SW480 (cell line): ENCODE data around the gene DPP6.
"Not testable (repeated sequence)": the region's sequence is repeated elsewhere in the genome, so short reads cannot be mapped to it uniquely, and the experiment has no call there.

ENCODE experiments used
- DNase-seq: peaks from one replicate; pipeline ENCODE4 v3.0.0-alpha.2; 2016; ENCODE audit warnings: low spot score

The DPP6 gene

GRCh38 chr7:154666768-154667167 lies 614.6 kb downstream of the DPP6 start:
- DNase-seq, result no peak

- DNase-seq, result no peak
These were observed 620.6 kb downstream of the DPP6 start for GRCh38 chr7:154672659-154673415.

- DNase-seq, result no peak
These were observed 622.0 kb downstream of the DPP6 start for GRCh38 chr7:154674191-154674590.

- no peak for DNase-seq
These were observed 623.4 kb downstream of the DPP6 start for GRCh38 chr7:154675560-154675959.

- DNase-seq, result peak; percentile 17
These were observed 623.8 kb downstream of the DPP6 start for GRCh38 chr7:154676033-154676421.

GRCh38 chr7:154676422-154677073 lies 624.4 kb downstream of the DPP6 start:
- peak; percentile 85 for DNase-seq

GRCh38 chr7:154677454-154677853 lies 625.3 kb downstream of the DPP6 start:
- DNase-seq, result no peak

- not testable (repeated sequence) for DNase-seq
These were observed 625.9 kb downstream of the DPP6 start for GRCh38 chr7:154678001-154678550.

GRCh38 chr7:154679379-154680053 lies 627.3 kb downstream of the DPP6 start:
- DNase-seq, result no peak

GRCh38 chr7:154680894-154681659 lies 628.9 kb downstream of the DPP6 start:
- DNase-seq, result no peak

- no peak for DNase-seq
These were observed 629.8 kb downstream of the DPP6 start for GRCh38 chr7:154682003-154682402.

- no peak for DNase-seq
These were observed 632.7 kb downstream of the DPP6 start for GRCh38 chr7:154684666-154685563.

GRCh38 chr7:154685564-154685901 lies 633.3 kb downstream of the DPP6 start:
- no peak for DNase-seq

- no peak for DNase-seq
These were observed 634.1 kb downstream of the DPP6 start for GRCh38 chr7:154686305-154686704.

- no peak for DNase-seq
These were observed 636.8 kb downstream of the DPP6 start for GRCh38 chr7:154688952-154689351.

GRCh38 chr7:154690411-154690810 lies 638.2 kb downstream of the DPP6 start:
- DNase-seq, result no peak

- no peak for DNase-seq
These were observed 641.5 kb downstream of the DPP6 start for GRCh38 chr7:154693661-154694060.

GRCh38 chr7:154695836-154696235 lies 643.6 kb downstream of the DPP6 start:
- no peak for DNase-seq

GRCh38 chr7:154696556-154696955 lies 644.4 kb downstream of the DPP6 start:
- DNase-seq, result no peak

- DNase-seq, result no peak
These were observed 646.6 kb downstream of the DPP6 start for GRCh38 chr7:154698726-154699291.

GRCh38 chr7:154699417-154699816 lies 647.2 kb downstream of the DPP6 start:
- DNase-seq, result peak; percentile 15
